CD4-positive, CD25-positive, alpha-beta regulatory T cell (primary cell): Measurements from ENCODE around the gene CACNA1H. TPM values are rescaled to one million over a fixed set of nuclear protein-coding genes. Genes with fewer than 3 reads are reported as not detected.
"Not testable (repeated sequence)": the region's sequence is repeated elsewhere in the genome, so short reads cannot be mapped to it uniquely, and the experiment has no call there.

Source experiments
- ATAC-seq, 2 donors: fragments of 150-1000 bp; cut with Tn5 transposase; one replicate each; pipeline ENCODE4 v1.10.0; 2021; ENCODE audit warnings: low read depth in 2 of 2, moderate number of reproducible peaks in 2 of 2, moderate library complexity in 1 of 2
- DNase-seq, 3 donors: peaks; one replicate each; pipeline versions ENCODE4 v3.0.0 to v3.0.0-alpha.2; 2012 to 2022; ENCODE audit warnings: mixed read lengths in 1 of 3
- H3K27ac ChIP-seq: one replicate; pipeline ENCODE4 v1.7.0; 2013; ENCODE audit warnings: mild to moderate bottlenecking, low read length; ENCODE audit not compliant: insufficient read depth, poor library complexity, severe bottlenecking
- H3K27me3 ChIP-seq: one replicate; pipeline ENCODE4 v1.7.0; 2013; ENCODE audit warnings: low read length; ENCODE audit not compliant: control insufficient read depth, insufficient read depth
- H3K36me3 ChIP-seq: one replicate; pipeline ENCODE4 v1.7.0; 2013; ENCODE audit warnings: mild to moderate bottlenecking, low read length, moderate library complexity; ENCODE audit not compliant: control insufficient read depth, insufficient read depth
- H3K4me1 ChIP-seq: 2 replicates; pipeline ENCODE4 v1.7.0; 2013; ENCODE audit warnings: mild to moderate bottlenecking, low read length; ENCODE audit not compliant: insufficient read depth, control insufficient read depth, poor library complexity, severe bottlenecking
- H3K4me3 ChIP-seq: one replicate; pipeline ENCODE4 v1.7.0; 2013; ENCODE audit warnings: low read depth, mild to moderate bottlenecking, low read length, moderate library complexity
- H3K9me3 ChIP-seq, 2 experiments: 1 replicate in 1 of 2; 2 replicates in 1 of 2; pipeline ENCODE4 v1.7.0; 2013; ENCODE audit warnings: low read length in 2 of 2, mild to moderate bottlenecking in 1 of 2, moderate library complexity in 1 of 2; ENCODE audit not compliant: control insufficient read depth in 2 of 2
- H3K27ac Mint-ChIP-seq, 3 donors: one replicate each; pipeline ENCODE4 v1.8.0; 2020 to 2022; ENCODE audit warnings: mild to moderate bottlenecking in 3 of 3, mixed read lengths in 3 of 3, moderate library complexity in 2 of 3
- H3K27me3 Mint-ChIP-seq: one replicate; pipeline ENCODE4 v1.8.0; 2022; ENCODE audit warnings: mild to moderate bottlenecking, mixed read lengths
- H3K36me3 Mint-ChIP-seq: one replicate; pipeline ENCODE4 v1.8.0; 2020; ENCODE audit warnings: mixed read lengths
- H3K4me1 Mint-ChIP-seq, 4 donors: one replicate each; pipeline ENCODE4 v1.8.0; 2020 to 2022; ENCODE audit warnings: mixed read lengths in 4 of 4, mild to moderate bottlenecking in 1 of 4
- H3K4me3 Mint-ChIP-seq, 4 donors: one replicate each; pipeline ENCODE4 v1.8.0; 2020 to 2022; ENCODE audit warnings: mild to moderate bottlenecking in 4 of 4, mixed read lengths in 4 of 4, moderate library complexity in 3 of 4
- H3K9me3 Mint-ChIP-seq, 7 donors: one replicate each; pipeline ENCODE4 v1.8.0; 2020 to 2022; ENCODE audit warnings: mixed read lengths in 7 of 7, mild to moderate bottlenecking in 3 of 7, moderate library complexity in 2 of 7
- polyA plus RNA-seq, 4 donors: library from polyadenylated mRNA; unstranded; fragments of 300-500 nt; fragmentation: Illumina TruSeq; gene quantifications; one replicate each; pipeline ENCODE4 v1.2.3, GENCODE V29; 2021
- total RNA-seq: library from RNA; stranded (reverse); gene quantifications from one replicate; pipeline ENCODE4 v1.2.3, GENCODE V29; 2022

The CACNA1H gene
- total and polyA plus RNA-seq, 5 donors from 2014 or later = 0.37 to 4.2 (median 0.50) TPM; not detected in 1

GRCh38 chr16:1190789-1191188 is 37.9 kb downstream of the CACNA1H start:
- not testable (repeated sequence) for H3K36me3 Mint-ChIP-seq, H3K4me1 Mint-ChIP-seq, H3K9me3 Mint-ChIP-seq, H3K4me3 Mint-ChIP-seq, H3K27me3 Mint-ChIP-seq, H3K27ac ChIP-seq, H3K27ac Mint-ChIP-seq, H3K36me3 ChIP-seq, ATAC-seq, H3K4me3 ChIP-seq, DNase-seq, H3K4me1 ChIP-seq, H3K9me3 ChIP-seq, H3K27me3 ChIP-seq

GRCh38 chr16:1192384-1193073 is 39.6 kb downstream of the CACNA1H start:
- Mint-ChIP-seq H3K4me3 (no peak overlapping the region), H3K9me3 (peaks cover 0 to 2% (median 0%) of the 10 kb centered on the region in 7 donors)

GRCh38 chr16:1193143-1193824 is 40.4 kb downstream of the CACNA1H start:
- no peaks in the 10 kb centered on the region for H3K36me3 Mint-ChIP-seq
- Histone ChIP-seq H3K9me3 (no peaks in the 10 kb centered on the region), H3K4me1 (no peaks in the 10 kb centered on the region), H3K27ac (no peak overlapping the region), H3K4me3 (no peak overlapping the region), H3K36me3 (no peaks in the 10 kb centered on the region), H3K27me3 (no peaks in the 10 kb centered on the region)
- no peak for DNase-seq
- peaks cover 4% of the 10 kb centered on the region for H3K27me3 Mint-ChIP-seq
- peak overlapping the region in 1 of 3 donors; percentile 26 for H3K27ac Mint-ChIP-seq
- H3K4me1 Mint-ChIP-seq = peaks cover 0 to 15% (median 0%) of the 10 kb centered on the region in 4 donors
- peaks cover 0 to 2% (median 0%) of the 10 kb centered on the region in 7 donors for H3K9me3 Mint-ChIP-seq
- no peak overlapping the region for H3K4me3 Mint-ChIP-seq
- no peak for ATAC-seq

More at GRCh38 chr16:1192384-1193073, 39.6 kb downstream of the CACNA1H start:
- Histone ChIP-seq H3K27me3 (no peaks in the 10 kb centered on the region), H3K4me1 (no peaks in the 10 kb centered on the region), H3K27ac (no peak overlapping the region), H3K9me3 (no peaks in the 10 kb centered on the region), H3K36me3 (no peaks in the 10 kb centered on the region), H3K4me3 (no peak overlapping the region)
- Mint-ChIP-seq H3K27ac (no peak overlapping the region), H3K4me1 (peaks cover 0 to 14% (median 0%) of the 10 kb centered on the region in 4 donors), H3K27me3 (peaks cover 4% of the 10 kb centered on the region), H3K36me3 (no peaks in the 10 kb centered on the region)
- ATAC-seq (no peak), DNase-seq (no peak)

- no peak overlapping the region for H3K27ac ChIP-seq
- no peak overlapping the region for H3K27ac Mint-ChIP-seq
- no peaks in the 10 kb centered on the region for H3K27me3 ChIP-seq
- peaks cover 0 to 15% (median 0%) of the 10 kb centered on the region in 4 donors for H3K4me1 Mint-ChIP-seq
- no peaks in the 10 kb centered on the region for H3K36me3 Mint-ChIP-seq
- DNase-seq = no peak
- no peak overlapping the region for H3K4me3 Mint-ChIP-seq
- peaks cover 4% of the 10 kb centered on the region for H3K27me3 Mint-ChIP-seq
- no peak overlapping the region for H3K4me3 ChIP-seq
- ATAC-seq = no peak
- H3K36me3 ChIP-seq = no peaks in the 10 kb centered on the region
- H3K9me3 Mint-ChIP-seq = peaks cover 0 to 2% (median 0%) of the 10 kb centered on the region in 7 donors
- H3K9me3 ChIP-seq = no peaks in the 10 kb centered on the region
- H3K4me1 ChIP-seq = no peaks in the 10 kb centered on the region
These were observed 41.1 kb downstream of the CACNA1H start for GRCh38 chr16:1193825-1194581.

GRCh38 chr16:1194665-1195392 is 41.9 kb downstream of the CACNA1H start:
- Mint-ChIP-seq H3K9me3 (peaks cover 0 to 3% (median 0%) of the 10 kb centered on the region in 7 donors), H3K27ac (no peak overlapping the region), H3K4me3 (no peak overlapping the region), H3K36me3 (no peaks in the 10 kb centered on the region), H3K4me1 (peaks cover 0 to 16% (median 0%) of the 10 kb centered on the region in 4 donors), H3K27me3 (peaks cover 4% of the 10 kb centered on the region)
- ATAC-seq (no peak), DNase-seq (no peak)
- H3K4me3 ChIP-seq = no peak overlapping the region
- no peaks in the 10 kb centered on the region for H3K36me3 ChIP-seq
- H3K27ac ChIP-seq = no peak overlapping the region
- no peaks in the 10 kb centered on the region for H3K9me3 ChIP-seq
- H3K27me3 ChIP-seq = no peaks in the 10 kb centered on the region
- H3K4me1 ChIP-seq = no peaks in the 10 kb centered on the region

- DNase-seq = no peak
- Mint-ChIP-seq H3K27me3 (peaks cover 4% of the 10 kb centered on the region), H3K36me3 (no peaks in the 10 kb centered on the region), H3K4me3 (no peak overlapping the region), H3K9me3 (peaks cover 0 to 3% (median 0%) of the 10 kb centered on the region in 7 donors), H3K4me1 (peaks cover 0 to 17% (median 0%) of the 10 kb centered on the region in 4 donors), H3K27ac (no peak overlapping the region)
- H3K4me1 ChIP-seq = no peaks in the 10 kb centered on the region
- no peaks in the 10 kb centered on the region for H3K9me3 ChIP-seq
- no peak overlapping the region for H3K4me3 ChIP-seq
- ATAC-seq = no peak
- no peak overlapping the region for H3K27ac ChIP-seq
- no peaks in the 10 kb centered on the region for H3K27me3 ChIP-seq
- no peaks in the 10 kb centered on the region for H3K36me3 ChIP-seq
These were observed 42.4 kb downstream of the CACNA1H start for GRCh38 chr16:1195393-1195666.

- Histone ChIP-seq H3K27ac (no peak overlapping the region), H3K4me3 (no peak overlapping the region), H3K27me3 (no peaks in the 10 kb centered on the region), H3K36me3 (no peaks in the 10 kb centered on the region), H3K9me3 (no peaks in the 10 kb centered on the region), H3K4me1 (no peaks in the 10 kb centered on the region)
- Mint-ChIP-seq H3K4me3 (peak overlapping the region in 1 of 4 donors; percentile 60), H3K27me3 (peaks cover 4% of the 10 kb centered on the region), H3K36me3 (no peaks in the 10 kb centered on the region), H3K9me3 (peaks cover 0 to 3% (median 0%) of the 10 kb centered on the region in 7 donors), H3K27ac (no peak overlapping the region), H3K4me1 (peaks cover 0 to 17% (median 0%) of the 10 kb centered on the region in 4 donors)
- peak in 1 of 3 donors; percentile 40 for DNase-seq
- no peak for ATAC-seq
These were observed 43.6 kb downstream of the CACNA1H start for GRCh38 chr16:1196494-1196893.
